Panc1 (cell line): Measurements from ENCODE around the gene CIAO3.

ENCODE experiments used
- CTCF ChIP-seq: fragments of 450-650 bp; IDR thresholded peaks from 2 replicates; pipeline ENCODE4 v1.5.1; 2017; ENCODE audit warnings: mild to moderate bottlenecking
- POLR2AphosphoS5 ChIP-seq: IDR thresholded peaks from 2 replicates; pipeline ENCODE4 v1.6.1; 2012; ENCODE audit warnings: mild to moderate bottlenecking, low read depth, low read length, moderate library complexity
- REST ChIP-seq, 2 experiments: IDR thresholded peaks; 2 replicates each; pipeline ENCODE4 v1.6.1; 2011 to 2012; ENCODE audit warnings: low read depth in 2 of 2, control low read depth in 1 of 2, low read length in 1 of 2, mild to moderate bottlenecking in 1 of 2, moderate library complexity in 1 of 2; ENCODE audit not compliant: insufficient read depth in 1 of 2
- SIN3A ChIP-seq: IDR thresholded peaks from 2 replicates; pipeline ENCODE4 v1.6.1; 2012; ENCODE audit warnings: low read depth, mild to moderate bottlenecking, low read length, moderate library complexity, borderline replicate concordance; ENCODE audit not compliant: insufficient read depth
- TCF7L2 ChIP-seq: IDR thresholded peaks from 2 replicates; pipeline ENCODE4 v1.6.1; 2011; ENCODE audit warnings: mild to moderate bottlenecking, low read depth, low read length, inconsistent platforms

GRCh38 chr16:680967-681745, 59.6 kb downstream of the CIAO3 start:
- TF ChIP-seq CTCF: peak; percentile 53; the same call in 1 of the 2 replicates
- TF ChIP-seq POLR2AphosphoS5: no peak; the same call in 1 of the 2 replicates
- no peak for TF ChIP-seq REST (IDR thresholded peaks at IDR 0.05; ENCODE audit: insufficient read depth in 1 of 2, low read depth in 2 of 2, low read length in 1 of 2)
- no peak for TF ChIP-seq SIN3A
- TF ChIP-seq TCF7L2: no peak
